Islet of Langerhans (tissue), 1 donor: Measurements from ENCODE around the gene PSMC5.
"Not testable (repeated sequence)": the region's sequence is repeated elsewhere in the genome, so short reads cannot be mapped to it uniquely, and the experiment has no call there.

Source experiments
- FAIRE-seq: peaks from one replicate; lab custom pipeline; 2011; peaks lifted over from hg19 to GRCh38; lab: Jason Lieb, UNC

PSMC5 gene

GRCh38 chr17:63827002-63827800 is at the start of gene PSMC5, which contains the start of gene FTSJ3:
Gene PSMC5, plus strand, starts transcription at chr17:63827431. Its CDS starts 60 bp downstream, at chr17:63827491.
Gene FTSJ3, minus strand, starts transcription at chr17:63827663. Its CDS starts 761 bp downstream, at chr17:63826902.
- peak; percentile 94 for FAIRE-seq

DNA sequence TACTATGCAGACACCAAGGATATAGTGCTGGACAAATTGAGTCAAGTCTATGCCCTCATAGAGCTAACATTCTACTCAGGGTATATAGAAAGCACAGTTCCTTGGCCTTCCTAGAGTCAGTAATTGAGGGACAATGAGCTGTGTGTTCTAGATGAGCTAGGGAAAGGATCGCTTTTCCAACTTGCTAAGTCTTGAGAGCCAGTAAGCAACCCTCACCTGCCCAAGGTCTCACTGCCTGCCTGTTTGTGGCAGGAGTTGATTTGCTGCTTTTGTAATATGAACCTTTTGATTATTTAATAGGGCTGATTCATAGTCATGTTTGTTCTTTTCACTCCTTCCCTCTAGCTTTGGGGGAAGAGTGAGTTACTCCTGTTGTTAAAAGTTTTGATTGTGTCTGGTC is 46.7 kb upstream of the PSMC5 start:
- no peak for FAIRE-seq

- FAIRE-seq = no peak
Measured at GRCh38 chr17:63780928-63781327, 46.3 kb upstream of the PSMC5 start.

GRCh38 chr17:63783522-63783921 is 43.7 kb upstream of the PSMC5 start:
- no peak for FAIRE-seq

- no peak for FAIRE-seq
Measured at GRCh38 chr17:63785556-63785955, 41.7 kb upstream of the PSMC5 start.

DNA sequence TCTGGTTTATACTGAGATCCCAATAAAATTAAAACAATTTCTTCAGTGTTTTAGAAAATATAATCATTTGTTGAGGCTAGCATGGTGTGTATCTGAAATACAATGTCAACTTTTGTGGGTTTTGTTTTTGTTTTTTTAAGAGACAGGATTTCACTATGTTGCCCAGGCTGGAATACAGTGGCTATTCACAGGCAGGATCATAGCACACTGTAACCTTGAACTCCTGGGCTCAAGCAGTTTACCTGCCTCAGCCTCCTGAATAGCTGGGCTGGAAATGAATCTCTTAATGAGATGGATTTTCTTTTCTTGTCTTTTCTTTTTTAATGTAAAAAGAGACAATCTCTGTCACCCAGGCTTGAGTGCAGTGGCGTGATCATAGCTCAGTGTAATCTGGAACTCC is 41.1 kb upstream of the PSMC5 start:
- FAIRE-seq = no peak

DNA sequence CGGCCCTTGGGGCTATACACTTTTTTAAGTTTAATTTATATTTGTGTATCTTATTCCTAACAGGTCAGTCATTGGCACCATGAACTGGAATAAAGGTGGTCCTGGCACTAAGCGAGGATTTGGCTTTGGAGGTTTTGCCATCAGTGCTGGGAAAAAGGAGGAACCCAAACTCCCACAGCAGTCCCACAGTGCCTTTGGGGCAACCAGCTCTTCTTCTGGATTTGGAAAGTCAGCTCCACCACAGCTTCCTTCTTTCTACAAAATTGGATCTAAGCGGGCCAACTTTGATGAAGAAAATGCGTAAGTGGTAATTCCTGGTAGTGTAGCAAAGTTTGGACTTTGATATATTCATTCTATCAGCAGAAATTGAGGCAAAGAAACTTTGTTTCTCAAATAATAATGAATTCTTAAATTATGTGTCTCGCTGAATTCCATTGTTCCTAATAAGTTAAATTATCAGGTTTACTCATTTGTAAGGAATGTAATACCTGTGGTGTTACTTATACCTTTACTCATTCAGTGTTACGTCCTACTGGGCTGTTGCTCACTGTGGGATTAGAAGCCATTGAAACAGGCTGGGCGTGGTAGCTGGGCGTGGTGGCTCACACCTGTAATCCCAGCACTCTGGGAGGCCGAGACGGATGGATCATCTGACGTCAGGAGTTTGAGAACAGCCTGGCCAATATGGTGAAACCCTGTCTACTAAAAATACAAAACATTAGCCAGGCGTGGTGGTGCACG is 40.1 kb upstream of the PSMC5 start:
- FAIRE-seq = no peak

DNA sequence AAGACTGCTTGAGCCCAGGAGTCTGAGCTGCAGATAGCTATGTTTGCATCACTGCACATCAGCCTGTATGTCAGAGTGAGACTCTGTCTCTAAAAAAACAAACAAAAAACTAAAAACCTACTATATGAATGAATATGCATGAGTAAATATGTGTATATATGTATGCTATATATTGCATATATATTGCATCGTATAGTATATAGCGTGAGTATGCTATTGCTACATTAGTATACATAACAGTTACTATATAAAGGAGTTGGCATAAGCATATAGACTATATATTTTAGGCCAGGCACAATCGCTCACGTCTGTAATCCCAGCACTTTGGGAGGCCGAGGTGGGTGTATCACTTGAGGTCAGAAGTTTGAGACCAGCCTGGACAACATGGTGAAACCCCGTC is 37.2 kb upstream of the PSMC5 start:
- FAIRE-seq = no peak

DNA sequence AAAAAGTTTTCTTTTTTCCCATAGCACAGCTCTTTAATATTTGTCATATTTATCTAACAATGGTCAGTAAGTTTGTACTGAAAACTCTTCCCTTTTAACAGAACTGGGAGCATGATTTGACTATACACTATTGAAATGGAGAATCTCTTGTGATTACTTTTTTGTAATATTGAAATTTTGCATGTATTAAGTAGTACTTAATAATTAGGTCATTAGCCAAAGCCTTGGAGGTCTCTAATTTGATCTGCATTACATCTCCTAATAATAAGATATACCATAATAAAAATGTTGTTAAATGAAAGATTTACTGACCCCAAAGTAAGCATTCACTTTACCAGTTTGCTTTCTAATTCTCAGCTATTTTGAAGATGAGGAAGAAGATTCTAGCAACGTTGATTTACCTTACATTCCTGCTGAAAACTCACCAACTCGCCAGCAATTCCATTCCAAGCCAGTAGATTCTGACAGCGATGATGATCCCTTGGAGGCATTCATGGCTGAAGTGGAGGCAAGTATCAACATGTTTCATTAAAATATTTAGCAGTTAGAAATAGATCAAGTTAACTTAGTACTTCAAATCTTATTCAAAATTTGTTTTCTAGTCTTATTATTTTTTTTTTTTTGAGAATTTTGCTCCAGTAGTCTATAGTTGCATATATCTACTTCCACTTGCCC is 35.0 kb upstream of the PSMC5 start:
- FAIRE-seq = no peak

GRCh38 chr17:63796375-63796774 is 30.9 kb upstream of the PSMC5 start:
- not testable (repeated sequence) for FAIRE-seq

DNA sequence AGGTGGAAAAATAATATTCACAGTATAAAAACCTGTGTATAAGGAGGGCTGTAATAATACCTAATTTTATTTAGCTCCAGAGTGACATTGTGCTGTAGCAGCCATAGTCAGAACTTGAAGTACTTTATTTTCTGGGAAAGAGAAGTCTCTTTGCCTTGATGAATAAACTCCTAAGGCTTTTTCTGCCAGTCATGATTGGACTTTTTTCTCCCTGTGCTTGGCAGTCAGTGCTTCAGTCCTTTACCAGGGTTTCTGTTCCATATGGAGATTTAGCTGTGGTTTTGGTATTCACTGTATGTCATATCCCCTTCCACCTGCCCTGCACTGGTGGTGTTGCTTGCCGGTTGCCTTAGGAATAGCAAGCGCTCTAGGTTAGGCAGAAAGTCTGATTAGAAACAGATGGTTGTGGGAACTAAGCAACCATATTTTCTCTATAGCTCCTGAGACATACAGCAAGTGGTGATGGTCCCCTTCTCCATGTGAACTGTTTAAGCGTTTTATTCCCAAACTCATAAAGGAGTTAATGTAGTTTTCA is 28.6 kb upstream of the PSMC5 start:
- no peak for FAIRE-seq

GRCh38 chr17:63800783-63801182 is 26.4 kb upstream of the PSMC5 start:
- FAIRE-seq = no peak

DNA sequence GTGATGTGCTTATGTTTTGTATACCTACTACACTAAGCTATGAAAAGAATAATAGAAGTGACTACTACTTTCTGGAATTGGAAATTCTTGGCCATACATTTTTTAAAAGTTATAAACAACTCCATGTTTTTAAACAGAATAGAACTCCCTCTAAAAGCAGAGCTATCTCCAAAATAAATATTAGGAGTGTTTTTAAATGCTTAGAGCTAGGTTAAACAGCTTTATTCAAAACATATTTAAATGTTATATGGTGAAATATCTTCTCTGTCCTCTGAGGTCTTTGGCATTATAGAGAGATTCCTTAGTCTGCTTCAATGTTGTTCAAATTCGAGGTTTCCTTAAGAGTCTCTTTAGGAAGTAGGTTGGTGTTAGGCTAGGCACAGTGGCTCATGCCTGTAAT is 22.9 kb upstream of the PSMC5 start:
- FAIRE-seq = no peak

DNA sequence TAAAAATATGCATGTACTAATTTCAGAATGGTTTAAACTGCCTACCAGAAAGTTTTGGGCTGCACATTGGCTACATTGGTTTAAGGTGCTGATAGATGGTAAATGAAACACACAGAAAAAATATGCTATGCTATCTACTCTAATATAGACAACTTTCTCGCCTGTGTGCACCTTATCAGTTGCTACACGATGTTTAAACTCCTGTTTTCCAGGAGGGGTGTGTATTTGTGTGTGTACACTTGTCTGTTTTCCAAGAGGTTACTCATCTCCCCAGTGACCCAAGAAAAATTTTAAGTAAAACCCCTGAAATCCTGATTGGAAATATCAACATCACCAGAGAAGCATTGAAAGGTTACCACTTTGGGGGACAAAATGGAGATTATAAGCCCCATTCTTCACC is 21.6 kb upstream of the PSMC5 start:
- no peak for FAIRE-seq

DNA sequence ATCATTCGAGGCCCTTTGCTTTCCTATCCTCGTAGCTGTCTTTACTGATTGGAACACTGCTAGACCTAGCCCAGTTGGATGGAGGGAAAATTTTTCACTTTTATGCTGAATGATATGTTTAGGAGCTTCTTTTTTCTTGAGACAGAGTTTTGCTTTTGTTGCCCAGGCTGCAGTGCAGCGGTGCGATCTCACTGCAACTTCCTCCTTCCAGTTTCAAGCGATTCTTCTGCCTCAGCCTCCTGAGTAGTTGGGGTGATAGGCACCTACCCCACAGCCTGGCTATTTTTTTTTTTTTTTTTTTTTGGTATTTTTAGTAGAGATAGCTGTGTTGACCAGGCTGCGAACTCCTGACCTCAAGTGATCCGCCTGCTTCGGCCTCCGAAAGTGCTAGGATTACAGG is 17.3 kb upstream of the PSMC5 start:
- no peak for FAIRE-seq

DNA sequence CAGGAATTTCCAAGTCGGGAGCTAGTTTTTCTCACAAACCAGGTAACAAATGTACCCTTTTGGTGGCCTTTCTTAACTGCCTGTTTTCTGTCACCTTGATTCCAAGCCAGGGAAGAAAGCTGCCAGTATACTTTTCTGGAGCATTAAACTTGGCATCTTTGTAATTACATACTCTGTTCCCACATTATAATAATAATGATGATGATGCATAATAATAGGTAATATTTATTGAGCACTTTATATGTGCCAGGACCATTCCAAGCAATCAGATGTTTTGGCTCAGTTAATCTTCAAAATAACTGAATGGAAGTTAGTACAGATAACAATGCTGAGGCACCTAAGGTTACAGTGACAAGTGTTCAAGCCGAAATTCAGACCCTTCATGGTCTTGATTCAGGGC is 11.1 kb upstream of the PSMC5 start:
- no peak for FAIRE-seq

- no peak for FAIRE-seq
Measured at GRCh38 chr17:63816669-63817068, 10.6 kb upstream of the PSMC5 start.

- FAIRE-seq = no peak
Measured at GRCh38 chr17:63817736-63818385, 9.4 kb upstream of the PSMC5 start.

DNA sequence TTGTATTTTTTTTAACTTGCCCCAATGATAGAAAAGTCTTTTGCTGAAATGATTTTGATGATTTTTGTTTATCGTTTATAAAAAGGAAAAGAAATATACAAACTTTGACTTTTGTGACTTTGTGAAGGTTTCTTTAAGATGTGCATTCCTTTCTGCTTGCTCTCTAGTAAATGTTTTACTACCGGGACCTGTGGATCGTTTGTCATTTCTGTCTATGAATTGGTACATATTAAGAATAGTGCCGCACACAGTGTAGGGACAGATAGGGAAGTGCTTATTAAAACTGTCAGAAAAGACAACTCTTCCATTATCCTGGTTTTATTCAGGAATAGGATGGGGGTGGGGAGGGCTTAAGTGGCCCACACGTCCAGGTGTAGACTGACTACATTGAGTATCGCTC is 8.1 kb upstream of the PSMC5 start:
- no peak for FAIRE-seq

GRCh38 chr17:63819585-63820537 is 7.4 kb upstream of the PSMC5 start:
- no peak for FAIRE-seq

- no peak for FAIRE-seq
Measured at GRCh38 chr17:63820963-63821561, 6.2 kb upstream of the PSMC5 start.
